Upper lobe of left lung (tissue), 4 donors: ENCODE measurements around the gene PRDM16.

ENCODE experiments used
- CTCF ChIP-seq, 6 experiments: fragments of 450-650 bp in 4 of 6; fragments of 200-600 bp in 2 of 6; sonication (generic) in 2 of 6; IDR thresholded peaks; one replicate each; pipeline ENCODE4 v1.5.1; 2016 to 2019; ENCODE audit warnings: antibody characterized with exemption in 6 of 6
- EP300 ChIP-seq, 4 donors: sonication (generic); formaldehyde crosslinking; IDR thresholded peaks; one replicate each; pipeline ENCODE4 v1.5.1; 2017; ENCODE audit warnings: antibody characterized with exemption in 4 of 4, control low read depth in 2 of 4
- POLR2A ChIP-seq, 4 donors: fragments of 450-650 bp; IDR thresholded peaks; one replicate each; pipeline ENCODE4 v1.5.1; 2016 to 2017; ENCODE audit warnings: antibody characterized with exemption in 4 of 4, mild to moderate bottlenecking in 2 of 4
- POLR2AphosphoS5 ChIP-seq, 2 donors: sonication (generic); formaldehyde crosslinking; IDR thresholded peaks; one replicate each; pipeline ENCODE4 v1.5.1; 2017; ENCODE audit warnings: antibody characterized with exemption in 2 of 2

DNA sequence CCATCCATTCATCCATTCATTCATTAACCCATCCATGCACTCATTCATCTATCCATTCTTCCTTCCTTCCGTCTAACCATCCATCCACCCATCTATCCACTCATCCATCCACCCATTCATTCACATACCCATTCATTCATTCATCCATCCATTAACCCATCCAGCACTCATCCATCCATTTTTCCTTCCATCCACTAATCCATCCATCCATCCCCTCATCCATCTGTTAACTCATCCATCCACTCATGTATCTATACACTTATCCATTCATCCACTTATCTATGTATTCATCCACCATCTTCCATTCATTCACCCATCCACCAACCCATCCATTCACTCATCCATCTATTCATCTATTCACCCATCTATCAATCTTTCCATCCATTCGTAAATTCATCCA is 107.8 kb downstream of the PRDM16 start:
- TF ChIP-seq CTCF (IDR thresholded peaks at IDR 0.05), result no peak
- no peak for TF ChIP-seq POLR2A (IDR thresholded peaks at IDR 0.05)
- TF ChIP-seq EP300 (IDR thresholded peaks at IDR 0.05), result no peak
- TF ChIP-seq POLR2AphosphoS5 (IDR thresholded peaks at IDR 0.05), result no peak
